Stimulated activated CD8-positive, alpha-beta memory T cell treated with anti-CD3 and anti-CD28 coated beads, Interleukin-4, amount 100 ng/mL, for 24 hours (primary cell): ENCODE data around the gene USP6NL.

Experiments used
- DNase-seq: peaks from one replicate; pipeline ENCODE4 v3.0.0-alpha.2; 2020; ENCODE audit warnings: low read depth

Gene USP6NL

GRCh38 chr10:11415095-11415494 is 196.4 kb downstream of the USP6NL start:
- no peak for DNase-seq

GRCh38 chr10:11414314-11415038 is 197.0 kb downstream of the USP6NL start:
- no peak for DNase-seq

- no peak for DNase-seq
Observed at GRCh38 chr10:11411926-11412545, 199.4 kb downstream of the USP6NL start.

GRCh38 chr10:11409357-11409756 is 202.1 kb downstream of the USP6NL start:
- DNase-seq: no peak

GRCh38 chr10:11407939-11408338 is 203.5 kb downstream of the USP6NL start:
- DNase-seq: no peak

GRCh38 chr10:11406746-11407145 is 204.7 kb downstream of the USP6NL start:
- DNase-seq: no peak

- DNase-seq: no peak
Observed at GRCh38 chr10:11404901-11405300, 206.5 kb downstream of the USP6NL start.
